Astrocyte (in vitro differentiated cells and primary cell): ENCODE measurements around the gene RIMBP2.

Experiments used
- EZH2 ChIP-seq: IDR thresholded peaks from 2 replicates; pipeline ENCODE4 v1.6.1; 2012; ENCODE audit warnings: mild to moderate bottlenecking, low read length, inconsistent platforms; ENCODE audit not compliant: insufficient read depth
- TF ChIP-seq, protein P1 (sequence below): IDR thresholded peaks from 2 replicates; pipeline ENCODE4 v1.5.1; 2011; ENCODE audit warnings: low read depth, mild to moderate bottlenecking, inconsistent platforms, low read length, moderate library complexity; ENCODE audit not compliant: insufficient read depth

GRCh38 chr12:130613131-130613530 is 103.0 kb downstream of the RIMBP2 start:
- no peak for TF ChIP-seq EZH2
- TF ChIP-seq, protein P1, sequence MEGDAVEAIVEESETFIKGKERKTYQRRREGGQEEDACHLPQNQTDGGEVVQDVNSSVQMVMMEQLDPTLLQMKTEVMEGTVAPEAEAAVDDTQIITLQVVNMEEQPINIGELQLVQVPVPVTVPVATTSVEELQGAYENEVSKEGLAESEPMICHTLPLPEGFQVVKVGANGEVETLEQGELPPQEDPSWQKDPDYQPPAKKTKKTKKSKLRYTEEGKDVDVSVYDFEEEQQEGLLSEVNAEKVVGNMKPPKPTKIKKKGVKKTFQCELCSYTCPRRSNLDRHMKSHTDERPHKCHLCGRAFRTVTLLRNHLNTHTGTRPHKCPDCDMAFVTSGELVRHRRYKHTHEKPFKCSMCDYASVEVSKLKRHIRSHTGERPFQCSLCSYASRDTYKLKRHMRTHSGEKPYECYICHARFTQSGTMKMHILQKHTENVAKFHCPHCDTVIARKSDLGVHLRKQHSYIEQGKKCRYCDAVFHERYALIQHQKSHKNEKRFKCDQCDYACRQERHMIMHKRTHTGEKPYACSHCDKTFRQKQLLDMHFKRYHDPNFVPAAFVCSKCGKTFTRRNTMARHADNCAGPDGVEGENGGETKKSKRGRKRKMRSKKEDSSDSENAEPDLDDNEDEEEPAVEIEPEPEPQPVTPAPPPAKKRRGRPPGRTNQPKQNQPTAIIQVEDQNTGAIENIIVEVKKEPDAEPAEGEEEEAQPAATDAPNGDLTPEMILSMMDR: no peak
